K562 (cell line): ENCODE results near the gene CTRL. TPM values are rescaled to one million over a fixed set of nuclear protein-coding genes. Genes with fewer than 3 reads are reported as not detected.

ENCODE experiments used
- ATF6 ChIP-seq: sonication (generic); formaldehyde crosslinking; IDR thresholded peaks from 2 replicates; pipeline ENCODE4 v1.4.0; 2020; ENCODE audit warnings: mild to moderate bottlenecking, missing genetic modification reagents
- HEY1 ChIP-seq: fragments of 250-450 bp; sonication (Bioruptor Pico); IDR thresholded peaks from 2 replicates; pipeline ENCODE4 v1.5.0; 2020; ENCODE audit warnings: mild to moderate bottlenecking, moderate library complexity, borderline replicate concordance
- NR1H2 ChIP-seq: sonication (generic); formaldehyde crosslinking; IDR thresholded peaks from 2 replicates; pipeline ENCODE4 v1.4.0; 2020; ENCODE audit warnings: mild to moderate bottlenecking, missing genetic modification reagents
- SIRT6 ChIP-seq: IDR thresholded peaks from one replicate; pipeline ENCODE4 v1.6.1; 2012; ENCODE audit warnings: low read depth, mild to moderate bottlenecking, control low read depth, inconsistent platforms, low read length, moderate library complexity
- ZNF134 ChIP-seq: fragments of 250-450 bp; sonication (Bioruptor Pico); conservative IDR thresholded peaks from 2 replicates; pipeline ENCODE4 v1.4.0; 2020
- ZNF224 ChIP-seq: sonication (generic); formaldehyde crosslinking; IDR thresholded peaks from 2 replicates; pipeline ENCODE4 v1.8.0; 2022; ENCODE audit warnings: mild to moderate bottlenecking, missing genetic modification reagents
- ZNF280A ChIP-seq: fragments of 450-650 bp; IDR thresholded peaks from 2 replicates; pipeline ENCODE4 v1.6.1; 2018; ENCODE audit warnings: mild to moderate bottlenecking, low read depth; ENCODE audit not compliant: partially characterized antibody
- ZNF316 ChIP-seq: fragments of 450-650 bp; IDR thresholded peaks from 2 replicates; pipeline ENCODE4 v1.6.1; 2016
- ZNF507 ChIP-seq: conservative IDR thresholded peaks from 2 replicates; pipeline ENCODE4 v1.6.1; 2017; ENCODE audit warnings: missing genetic modification characterization, missing compliant biosample characterization
- polyA plus RNA-seq, 8 experiments: library from polyadenylated mRNA; depleted of rRNA in 4 of 8; stranded (reverse) in 5 of 8; unstranded in 3 of 8; fragments of >200 nt; fragmentation: Nextera tagmentation in 2 of 8; fragmentation: Illumina TruSeq in 1 of 8; extraction: Ambion mirVana in 2 of 8; extraction: Trizol in 1 of 8; gene quantifications; 2 replicates each; pipeline versions ENCODE4 v1.2.1 to v1.2.3, GENCODE V29; 2011 to 2014; ENCODE audit warnings: inconsistent platforms in 1 of 8, missing spikeins in 1 of 8
- total RNA-seq, 7 experiments: library from RNA; depleted of rRNA in 6 of 7; stranded (reverse); fragments of >200 nt in 6 of 7; fragmentation: Illumina TruSeq in 2 of 7; extraction: Trizol in 2 of 7; gene quantifications; 2 replicates each; pipeline versions ENCODE4 v1.2.1 to v1.2.3, GENCODE V29; 2011 to 2021; ENCODE audit warnings: low replicate concordance in 1 of 7
- TF ChIP-seq, protein P1 (sequence below): fragments of 450-650 bp; formaldehyde crosslinking; IDR thresholded peaks from 2 replicates; pipeline ENCODE4 v1.4.0; 2020; ENCODE audit warnings: mild to moderate bottlenecking, moderate library complexity
- TF ChIP-seq, protein P2 (sequence below): fragments of 250-450 bp; sonication (Bioruptor Pico); IDR thresholded peaks from 2 replicates; pipeline ENCODE4 v1.5.0; 2021
- TF ChIP-seq, protein P3 (sequence below): conservative IDR thresholded peaks from 2 replicates; pipeline ENCODE4 v1.6.1; 2011; ENCODE audit warnings: low read depth, mild to moderate bottlenecking, low read length; ENCODE audit not compliant: control insufficient read depth

CTRL gene
- total and polyA plus RNA-seq, 9 of the 15 experiments (the other 6 are each of a cell fraction or from before 2014, with no cell fraction given): 1.4 to 5.6 (median 2.5) TPM

GRCh38 chr16:67968400-67969253, 37.0 kb upstream of the CTRL start, which contains the start of gene SLC12A4 (continued):
- no peak for TF ChIP-seq ZNF280A
- no peak for TF ChIP-seq HEY1 (CRISPR knock-in tag)
- 0 out of 2 replicates have a peak, but pooled peaks have one; percentile 3 for TF ChIP-seq ATF6
- TF ChIP-seq SIRT6: no peak
- TF ChIP-seq, protein P1, sequence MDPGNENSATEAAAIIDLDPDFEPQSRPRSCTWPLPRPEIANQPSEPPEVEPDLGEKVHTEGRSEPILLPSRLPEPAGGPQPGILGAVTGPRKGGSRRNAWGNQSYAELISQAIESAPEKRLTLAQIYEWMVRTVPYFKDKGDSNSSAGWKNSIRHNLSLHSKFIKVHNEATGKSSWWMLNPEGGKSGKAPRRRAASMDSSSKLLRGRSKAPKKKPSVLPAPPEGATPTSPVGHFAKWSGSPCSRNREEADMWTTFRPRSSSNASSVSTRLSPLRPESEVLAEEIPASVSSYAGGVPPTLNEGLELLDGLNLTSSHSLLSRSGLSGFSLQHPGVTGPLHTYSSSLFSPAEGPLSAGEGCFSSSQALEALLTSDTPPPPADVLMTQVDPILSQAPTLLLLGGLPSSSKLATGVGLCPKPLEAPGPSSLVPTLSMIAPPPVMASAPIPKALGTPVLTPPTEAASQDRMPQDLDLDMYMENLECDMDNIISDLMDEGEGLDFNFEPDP (CRISPR knock-in tag): no peak
- TF ChIP-seq ZNF224 (CRISPR knock-in tag): no peak
- no peak for TF ChIP-seq ZNF507 (tag)
- TF ChIP-seq, protein P2, sequence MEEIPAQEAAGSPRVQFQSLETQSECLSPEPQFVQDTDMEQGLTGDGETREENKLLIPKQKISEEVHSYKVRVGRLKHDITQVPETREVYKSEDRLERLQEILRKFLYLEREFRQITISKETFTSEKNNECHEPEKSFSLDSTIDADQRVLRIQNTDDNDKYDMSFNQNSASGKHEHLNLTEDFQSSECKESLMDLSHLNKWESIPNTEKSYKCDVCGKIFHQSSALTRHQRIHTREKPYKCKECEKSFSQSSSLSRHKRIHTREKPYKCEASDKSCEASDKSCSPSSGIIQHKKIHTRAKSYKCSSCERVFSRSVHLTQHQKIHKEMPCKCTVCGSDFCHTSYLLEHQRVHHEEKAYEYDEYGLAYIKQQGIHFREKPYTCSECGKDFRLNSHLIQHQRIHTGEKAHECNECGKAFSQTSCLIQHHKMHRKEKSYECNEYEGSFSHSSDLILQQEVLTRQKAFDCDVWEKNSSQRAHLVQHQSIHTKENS (CRISPR knock-in tag): no peak
- no peak for TF ChIP-seq ZNF134
- TF ChIP-seq NR1H2 (CRISPR knock-in tag): no peak
- TF ChIP-seq, protein P3, sequence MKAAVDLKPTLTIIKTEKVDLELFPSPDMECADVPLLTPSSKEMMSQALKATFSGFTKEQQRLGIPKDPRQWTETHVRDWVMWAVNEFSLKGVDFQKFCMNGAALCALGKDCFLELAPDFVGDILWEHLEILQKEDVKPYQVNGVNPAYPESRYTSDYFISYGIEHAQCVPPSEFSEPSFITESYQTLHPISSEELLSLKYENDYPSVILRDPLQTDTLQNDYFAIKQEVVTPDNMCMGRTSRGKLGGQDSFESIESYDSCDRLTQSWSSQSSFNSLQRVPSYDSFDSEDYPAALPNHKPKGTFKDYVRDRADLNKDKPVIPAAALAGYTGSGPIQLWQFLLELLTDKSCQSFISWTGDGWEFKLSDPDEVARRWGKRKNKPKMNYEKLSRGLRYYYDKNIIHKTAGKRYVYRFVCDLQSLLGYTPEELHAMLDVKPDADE: peak; percentile 78
- TF ChIP-seq ZNF316: no peak
